Ascending aorta (tissue), 2 donors: ENCODE results near the gene C10orf90. TPM values are rescaled to one million over a fixed set of nuclear protein-coding genes. Genes with fewer than 3 reads are reported as not detected.

Source experiments
- DNase-seq, 2 donors: peaks; one replicate each; pipeline ENCODE4 v3.0.0-alpha.2; 2019; ENCODE audit warnings: low spot score in 2 of 2
- H3K27ac ChIP-seq, 2 donors: fragments of 200-600 bp; sonication (generic); one replicate each; pipeline ENCODE4 v1.5.1; 2016 to 2017; ENCODE audit warnings: mild to moderate bottlenecking in 1 of 2
- H3K27me3 ChIP-seq: fragments of 200-600 bp; sonication (generic); one replicate; pipeline ENCODE4 v1.5.1; 2017
- H3K36me3 ChIP-seq, 2 donors: fragments of 200-600 bp; sonication (generic); one replicate each; pipeline ENCODE4 v1.5.1; 2016
- H3K4me1 ChIP-seq, 2 donors: fragments of 200-600 bp; sonication (generic); one replicate each; pipeline ENCODE4 v1.5.1; 2016 to 2017; ENCODE audit warnings: mild to moderate bottlenecking in 1 of 2
- H3K4me3 ChIP-seq, 2 donors: fragments of 200-600 bp; sonication (generic); one replicate each; pipeline ENCODE4 v1.5.1; 2016 to 2017; ENCODE audit warnings: mild to moderate bottlenecking in 1 of 2
- H3K9me3 ChIP-seq, 2 donors: fragments of 200-600 bp; sonication (generic); one replicate each; pipeline ENCODE4 v1.5.1; 2016
- CTCF ChIP-seq, 3 experiments: fragments of 200-600 bp in 2 of 3; fragments of 450-650 bp in 1 of 3; sonication (generic) in 2 of 3; IDR thresholded peaks; one replicate each; pipeline ENCODE4 v1.5.1; 2016 to 2019; ENCODE audit warnings: antibody characterized with exemption in 3 of 3, mild to moderate bottlenecking in 1 of 3, moderate library complexity in 1 of 3
- intact Hi-C: fragments of 100-400 bp; cut with DNase I; formaldehyde crosslinking; loops from one replicate; pipeline ENCODE4 v1.15.1; 2023
- total RNA-seq: library from RNA; depleted of rRNA; stranded (reverse); fragments of >200 nt; gene quantifications from one replicate; pipeline ENCODE4 v1.1.0, GENCODE V29; 2016

The C10orf90 gene
- total RNA-seq, 1 donor from 2014 or later, result not detected

GRCh38 chr10:126518218-126519080, 152.0 kb downstream of the C10orf90 start:
- intact Hi-C loops, result no loop called here
- TF ChIP-seq CTCF (IDR thresholded peaks at IDR 0.05), result no peak
- Histone ChIP-seq H3K4me1 (no peaks in the 10 kb centered on the region), H3K9me3 (no peaks in the 10 kb centered on the region), H3K36me3 (no peaks in the 10 kb centered on the region), H3K27ac (no peak overlapping the region), H3K27me3 (no peaks in the 10 kb centered on the region), H3K4me3 (no peak overlapping the region)
- DNase-seq, result no peak

GRCh38 chr10:126516515-126516914, 154.0 kb downstream of the C10orf90 start:
- no peak for DNase-seq
- Histone ChIP-seq H3K27ac (no peak overlapping the region), H3K4me1 (no peaks in the 10 kb centered on the region), H3K9me3 (no peaks in the 10 kb centered on the region), H3K4me3 (no peak overlapping the region), H3K36me3 (no peaks in the 10 kb centered on the region), H3K27me3 (no peaks in the 10 kb centered on the region)
- intact Hi-C loops, result no loop called here
- TF ChIP-seq CTCF (IDR thresholded peaks at IDR 0.05), result no peak

DNA sequence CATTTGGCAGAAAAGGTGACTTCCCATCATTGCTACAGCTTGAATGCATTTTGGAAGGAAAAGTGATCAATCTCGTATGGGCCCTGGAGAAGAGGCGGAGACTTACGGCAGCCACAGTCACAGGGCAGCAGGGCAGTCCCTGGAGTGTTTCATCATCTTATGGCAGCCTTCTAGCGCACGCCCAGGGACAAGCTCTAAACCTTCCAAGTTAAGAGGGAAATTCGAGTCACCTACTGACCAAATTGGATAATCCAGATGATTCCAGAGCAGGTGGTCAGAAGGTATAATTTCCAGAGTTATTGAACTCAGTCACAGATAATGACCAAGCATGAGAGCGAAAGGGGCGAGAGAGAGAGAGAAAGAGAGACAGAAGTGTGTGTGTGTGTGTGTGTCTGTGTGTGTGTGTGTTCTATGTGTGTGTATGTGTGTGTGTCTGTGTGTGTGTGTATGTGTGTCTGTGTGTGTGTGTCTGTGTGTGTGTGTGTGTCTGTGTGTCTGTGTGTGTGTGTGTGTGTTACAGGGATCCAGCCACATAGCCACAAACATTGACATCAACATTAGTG, 158.5 kb downstream of the C10orf90 start:
- H3K36me3 ChIP-seq, result no peaks in the 10 kb centered on the region
- H3K4me3 ChIP-seq, result no peak overlapping the region
- no peaks in the 10 kb centered on the region for H3K9me3 ChIP-seq
- H3K27me3 ChIP-seq, result no peaks in the 10 kb centered on the region
- intact Hi-C loops, result no loop called here
- H3K4me1 ChIP-seq, result no peaks in the 10 kb centered on the region
- no peak for TF ChIP-seq CTCF (IDR thresholded peaks at IDR 0.05)
- no peak overlapping the region for H3K27ac ChIP-seq
- no peak for DNase-seq

DNA sequence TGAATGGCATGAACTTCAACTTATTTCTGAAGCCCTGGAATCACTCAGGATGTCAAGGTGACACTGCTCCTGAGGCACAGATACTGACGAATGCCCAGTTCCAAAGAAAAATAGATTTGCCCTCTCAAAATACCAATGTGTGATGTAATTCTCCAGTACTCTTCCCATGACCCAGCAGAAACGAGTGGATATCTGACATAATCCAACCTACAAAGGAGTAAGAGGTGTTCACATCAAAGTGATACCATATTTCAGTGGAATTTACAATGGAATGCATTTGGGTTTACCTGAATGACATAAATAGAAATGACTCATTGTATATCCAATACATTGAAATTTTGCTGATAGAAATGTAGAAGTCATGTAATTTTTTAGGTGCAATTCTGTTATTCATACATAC, 161.3 kb downstream of the C10orf90 start:
- no peak for DNase-seq
- Histone ChIP-seq H3K27ac (no peak overlapping the region), H3K4me1 (no peaks in the 10 kb centered on the region), H3K9me3 (no peaks in the 10 kb centered on the region), H3K36me3 (no peaks in the 10 kb centered on the region), H3K27me3 (no peaks in the 10 kb centered on the region), H3K4me3 (no peak overlapping the region)
- no peak for TF ChIP-seq CTCF (IDR thresholded peaks at IDR 0.05)
- intact Hi-C loops, result no loop called here

DNA sequence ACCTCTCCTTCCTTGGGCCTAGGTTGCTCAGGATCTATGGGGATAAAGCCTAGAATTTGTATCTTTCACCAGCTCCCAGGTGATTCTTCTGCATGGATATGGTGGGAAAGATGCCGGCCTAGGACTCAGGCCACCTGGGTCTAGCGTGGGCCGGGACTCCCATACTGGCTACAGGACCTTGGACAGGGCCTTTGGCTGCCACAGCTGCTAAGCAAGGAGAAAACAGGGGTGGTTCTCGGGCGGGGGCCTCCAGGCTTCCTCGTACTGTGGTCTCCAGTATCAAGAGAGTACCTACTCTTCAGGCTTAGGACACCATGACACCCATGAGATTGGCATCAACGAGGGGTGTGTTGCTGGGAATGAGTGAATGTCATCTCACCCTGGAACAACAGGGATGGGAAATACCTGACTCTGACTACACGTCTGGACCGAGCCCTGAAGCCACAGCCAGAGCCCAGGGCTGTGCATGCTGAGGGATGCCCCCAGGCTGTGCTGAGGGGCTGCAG, 161.9 kb downstream of the C10orf90 start:
- TF ChIP-seq CTCF (IDR thresholded peaks at IDR 0.05), result no peak
- no peak for DNase-seq
- Histone ChIP-seq H3K4me3 (no peak overlapping the region), H3K27me3 (no peaks in the 10 kb centered on the region), H3K27ac (no peak overlapping the region), H3K9me3 (no peaks in the 10 kb centered on the region), H3K36me3 (no peaks in the 10 kb centered on the region), H3K4me1 (no peaks in the 10 kb centered on the region)
- intact Hi-C loops, result no loop called here
